GM21723 (cell line): ENCODE results near the gene POLR2I.
"Not testable (repeated sequence)": the region's sequence is repeated elsewhere in the genome, so short reads cannot be mapped to it uniquely, and the experiment has no call there.

ENCODE experiments used
- ATAC-seq: cut with Tn5 transposase; IDR thresholded peaks from one replicate; pipeline ENCODE4 v1.9.1; 2021; ENCODE audit warnings: mild to moderate bottlenecking, moderate library complexity; ENCODE audit not compliant: unreplicated experiment

The POLR2I gene

DNA sequence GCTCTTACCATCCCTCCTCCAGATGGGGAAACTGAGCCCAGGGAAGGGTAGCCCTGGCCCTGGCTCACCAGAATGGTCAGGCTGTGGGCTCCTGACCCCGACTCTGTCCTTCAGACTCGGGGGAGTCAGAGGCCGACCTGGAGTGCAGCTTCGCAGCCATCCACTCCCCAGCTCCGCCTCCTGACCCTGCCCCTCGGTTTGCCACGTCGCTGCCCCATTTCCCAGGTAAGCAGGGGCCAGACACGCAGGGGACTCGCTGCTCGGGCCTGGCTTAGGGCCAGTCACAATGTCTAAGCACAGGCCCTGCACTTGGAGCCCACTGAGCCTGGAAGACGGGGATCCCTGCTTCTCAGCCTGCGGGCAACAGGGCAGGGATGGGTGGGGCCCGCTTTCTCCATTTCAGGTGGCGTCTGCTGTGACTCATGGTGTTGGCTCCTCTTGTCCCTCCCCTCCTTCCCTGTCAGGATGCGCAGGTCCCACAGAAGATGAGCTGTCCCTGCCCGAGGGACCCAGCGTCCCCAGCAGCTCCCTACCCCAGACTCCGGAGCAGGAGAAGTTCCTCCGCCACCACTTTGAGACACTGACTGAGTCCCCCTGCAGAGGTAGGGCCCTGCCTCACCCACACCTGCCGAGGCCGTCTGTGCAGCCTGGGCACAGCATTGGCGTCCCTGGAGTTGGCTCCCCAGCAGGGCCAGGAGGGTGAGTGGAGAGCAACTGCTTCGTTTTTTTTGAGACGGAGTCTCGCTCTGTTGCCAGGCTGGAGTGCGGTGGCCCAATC, 12.9 kb downstream of the POLR2I start:
- no peak for ATAC-seq

DNA sequence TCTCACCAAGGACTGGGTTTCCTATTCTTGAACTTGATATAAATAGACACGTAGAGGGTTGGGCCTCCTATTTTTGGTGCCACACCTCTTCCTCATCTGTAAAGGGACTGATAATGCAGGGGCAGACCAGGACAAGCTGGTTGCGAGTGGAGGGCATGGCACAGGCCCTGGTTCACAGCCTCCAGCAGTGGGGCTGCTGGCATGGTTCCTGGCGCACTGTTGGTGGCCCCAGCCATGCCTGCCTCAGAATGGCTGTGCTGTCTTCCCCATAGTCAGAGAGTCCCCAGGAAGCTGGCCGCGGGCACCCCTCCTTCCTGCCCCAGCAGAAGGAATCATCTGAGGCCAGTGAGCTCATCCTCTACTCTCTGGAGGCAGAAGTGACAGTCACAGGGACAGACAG, 14.2 kb downstream of the POLR2I start:
- no peak for ATAC-seq

DNA sequence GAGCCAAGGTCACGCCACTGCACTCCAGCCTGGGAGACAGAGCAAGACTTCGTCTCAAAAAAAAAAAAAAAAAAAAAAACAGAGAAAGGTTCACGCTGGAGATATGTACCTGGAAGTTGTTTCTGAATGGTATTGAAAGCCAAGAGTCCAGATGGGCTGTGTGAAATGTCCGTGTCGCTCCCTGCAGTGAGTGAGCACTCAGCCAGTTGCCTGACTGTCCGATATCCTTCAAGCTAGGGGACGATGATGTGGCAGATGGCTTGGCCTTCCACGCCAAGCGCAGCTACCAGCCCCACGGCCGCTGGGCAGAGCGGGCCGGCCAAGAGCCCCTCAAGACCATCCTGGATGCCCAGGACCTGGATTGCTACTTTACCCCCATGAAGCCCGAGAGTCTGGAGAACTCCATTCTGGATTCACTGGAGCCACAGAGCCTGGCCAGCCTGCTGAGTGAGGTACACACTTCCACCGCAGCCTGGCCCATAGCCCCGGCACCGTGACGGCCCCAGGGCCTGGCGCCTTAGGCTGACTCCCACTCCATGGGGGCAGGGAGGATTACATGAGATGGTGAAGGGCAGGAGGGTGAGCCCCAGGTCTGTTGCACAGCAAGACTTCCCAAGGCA, 15.4 kb downstream of the POLR2I start:
- no peak for ATAC-seq

DNA sequence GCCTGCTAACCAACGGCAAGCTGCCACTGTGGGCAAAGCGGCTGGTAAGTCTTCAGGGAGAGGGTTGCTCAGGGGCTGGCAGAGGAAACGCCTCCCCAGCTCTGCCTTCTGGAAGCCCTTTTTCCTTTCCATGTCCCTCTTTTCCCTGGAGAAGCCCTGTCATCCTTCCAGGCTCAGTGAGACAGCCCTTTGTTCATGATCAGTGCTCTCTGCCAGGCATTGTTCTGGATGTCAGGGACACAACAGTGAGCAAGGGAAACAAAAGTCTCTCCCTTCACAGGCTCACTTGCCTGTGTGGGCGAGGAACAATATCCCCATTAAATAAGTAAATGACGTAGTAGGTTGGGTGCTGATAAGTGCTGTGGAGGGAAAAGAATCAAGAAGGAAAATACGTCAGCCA, 17.6 kb downstream of the POLR2I start:
- ATAC-seq: no peak

DNA sequence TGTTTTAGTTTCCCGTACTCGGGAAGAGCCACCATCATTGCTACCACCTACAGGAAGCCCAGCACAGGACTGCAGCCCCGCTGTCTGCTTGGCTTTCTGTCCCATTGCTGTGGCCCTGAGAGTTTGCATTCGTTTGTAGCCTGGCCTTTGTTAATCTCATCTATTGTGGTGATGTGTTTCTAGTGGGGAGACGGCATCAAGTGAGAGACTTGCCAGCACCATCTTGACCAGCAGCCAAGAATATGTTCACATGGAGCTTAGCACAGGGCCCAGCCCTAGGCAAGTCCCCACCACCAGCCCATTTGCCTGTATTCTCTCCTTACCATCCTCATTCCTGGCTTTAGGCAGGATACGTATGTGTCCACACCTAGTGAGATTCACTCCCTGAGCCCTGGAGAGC, 21.0 kb downstream of the POLR2I start:
- ATAC-seq: no peak

DNA sequence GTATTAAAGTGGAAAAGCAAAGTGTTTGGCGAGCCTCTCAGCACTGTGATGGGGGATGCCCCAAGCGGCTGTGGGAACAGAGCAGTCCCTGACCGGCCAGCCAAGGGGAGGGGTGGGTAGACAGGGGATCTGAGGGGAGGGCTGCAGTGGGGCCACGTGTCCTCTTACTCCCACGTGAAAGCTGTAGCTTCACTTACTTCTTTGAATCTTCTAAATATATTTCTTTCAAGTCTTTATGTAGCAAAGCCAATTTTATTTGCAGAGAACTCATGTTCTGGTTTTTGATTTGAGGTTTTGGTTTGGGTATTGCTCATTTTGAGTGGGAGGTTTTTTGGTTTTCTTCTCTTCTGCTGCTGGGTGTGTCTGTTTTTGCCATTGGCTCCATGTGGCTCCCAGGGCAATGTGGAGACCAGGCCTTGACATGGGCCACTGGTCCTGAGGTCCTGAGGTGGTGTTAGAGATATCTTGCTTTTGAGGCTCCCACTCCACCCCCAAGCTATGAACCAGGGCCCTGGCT, 21.5 kb downstream of the POLR2I start:
- no peak for ATAC-seq

DNA sequence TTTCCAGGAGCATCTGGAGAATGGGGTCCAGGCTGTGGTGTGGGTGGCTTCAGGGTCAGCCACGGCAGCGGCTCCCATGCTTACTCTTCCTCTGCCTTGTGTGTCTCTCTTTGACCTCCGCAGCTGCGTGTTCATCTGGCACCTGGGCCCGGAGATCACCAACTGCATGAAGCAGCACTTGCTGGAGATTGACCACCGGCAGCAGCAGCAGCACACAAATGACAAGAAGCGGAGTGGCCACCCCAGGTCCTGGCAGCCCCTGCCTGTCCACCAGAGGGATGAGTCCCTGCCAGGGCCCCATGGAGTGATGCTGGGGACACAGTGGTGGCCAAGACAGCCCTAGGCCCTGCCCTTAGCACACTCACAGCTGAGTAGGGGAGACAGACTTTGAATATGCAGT, 22.1 kb downstream of the POLR2I start:
- ATAC-seq: no peak

DNA sequence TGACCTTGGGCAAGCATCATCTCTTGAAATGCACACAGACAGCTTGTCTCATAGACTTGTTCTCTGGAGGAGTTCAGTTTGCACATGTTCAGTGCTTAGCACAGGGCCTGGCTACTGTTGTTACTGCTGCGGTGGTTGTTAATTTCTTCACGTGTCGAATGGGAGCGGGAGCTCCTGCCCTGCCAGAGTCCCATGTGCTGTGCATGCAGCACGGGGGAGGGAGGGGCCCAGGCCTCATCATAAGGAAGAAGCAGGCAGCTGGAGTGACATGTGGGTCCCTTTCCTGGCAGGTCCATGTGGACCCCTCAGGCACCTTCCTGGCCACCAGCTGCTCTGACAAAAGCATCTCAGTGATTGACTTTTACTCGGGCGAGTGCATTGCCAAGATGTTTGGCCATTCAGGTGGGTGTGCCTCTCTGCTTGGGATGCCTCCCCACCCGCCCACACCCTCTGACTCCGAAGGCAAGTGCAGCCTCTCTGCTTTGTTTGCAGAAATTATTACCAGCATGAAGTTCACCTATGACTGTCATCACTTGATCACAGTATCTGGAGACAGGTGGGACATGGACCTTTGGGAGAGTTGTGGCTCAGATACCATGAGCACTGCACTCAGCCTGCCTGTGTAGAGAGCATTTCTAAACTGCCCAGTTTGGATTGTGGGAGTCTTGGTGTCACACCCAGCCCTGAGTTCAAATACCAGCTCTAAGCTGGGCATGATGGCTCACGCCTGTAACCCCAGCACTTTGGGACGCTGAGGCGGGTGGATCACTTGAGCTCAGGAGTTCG, 23.6 kb downstream of the POLR2I start:
- no peak for ATAC-seq

DNA sequence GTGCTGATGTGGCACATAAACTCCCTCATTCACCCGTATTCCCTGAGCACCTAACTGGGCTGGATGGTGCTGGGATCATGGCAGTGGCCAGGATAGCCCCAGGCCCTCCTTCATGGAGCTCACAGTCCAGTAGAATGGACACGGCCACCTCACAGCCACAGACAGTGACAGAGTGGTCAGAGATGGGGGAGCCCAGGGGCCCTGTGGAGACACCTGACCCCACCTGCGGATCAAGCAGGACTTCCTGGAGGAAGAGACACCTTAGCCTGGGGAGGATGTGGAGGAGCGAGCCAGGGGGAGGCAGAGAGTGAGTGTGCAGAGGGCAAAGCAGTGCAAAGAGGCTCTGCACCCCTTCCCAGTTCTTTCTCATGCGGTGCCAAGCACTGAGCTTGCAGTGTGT, 24.8 kb downstream of the POLR2I start:
- no peak for ATAC-seq

DNA sequence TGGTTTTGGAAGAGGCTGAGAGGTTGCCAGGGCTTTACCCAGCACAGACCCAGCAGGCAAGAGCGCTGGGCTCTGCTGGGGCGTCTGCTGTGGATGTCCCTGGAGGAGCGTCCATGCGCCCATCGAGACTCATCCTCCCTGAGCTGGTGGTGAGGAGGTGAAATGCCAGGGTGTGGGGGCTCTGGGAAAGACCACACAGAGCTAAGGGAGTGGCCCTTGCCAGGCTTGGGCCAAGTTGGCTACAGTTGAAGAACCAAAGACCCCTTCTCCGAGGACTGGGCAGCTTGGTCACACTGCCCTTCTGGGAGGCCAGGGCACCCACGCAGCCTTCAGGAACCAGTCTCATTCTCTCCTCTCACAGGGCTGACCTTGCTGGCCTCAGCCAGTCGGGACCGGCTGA, 28.3 kb downstream of the POLR2I start:
- ATAC-seq: no peak

DNA sequence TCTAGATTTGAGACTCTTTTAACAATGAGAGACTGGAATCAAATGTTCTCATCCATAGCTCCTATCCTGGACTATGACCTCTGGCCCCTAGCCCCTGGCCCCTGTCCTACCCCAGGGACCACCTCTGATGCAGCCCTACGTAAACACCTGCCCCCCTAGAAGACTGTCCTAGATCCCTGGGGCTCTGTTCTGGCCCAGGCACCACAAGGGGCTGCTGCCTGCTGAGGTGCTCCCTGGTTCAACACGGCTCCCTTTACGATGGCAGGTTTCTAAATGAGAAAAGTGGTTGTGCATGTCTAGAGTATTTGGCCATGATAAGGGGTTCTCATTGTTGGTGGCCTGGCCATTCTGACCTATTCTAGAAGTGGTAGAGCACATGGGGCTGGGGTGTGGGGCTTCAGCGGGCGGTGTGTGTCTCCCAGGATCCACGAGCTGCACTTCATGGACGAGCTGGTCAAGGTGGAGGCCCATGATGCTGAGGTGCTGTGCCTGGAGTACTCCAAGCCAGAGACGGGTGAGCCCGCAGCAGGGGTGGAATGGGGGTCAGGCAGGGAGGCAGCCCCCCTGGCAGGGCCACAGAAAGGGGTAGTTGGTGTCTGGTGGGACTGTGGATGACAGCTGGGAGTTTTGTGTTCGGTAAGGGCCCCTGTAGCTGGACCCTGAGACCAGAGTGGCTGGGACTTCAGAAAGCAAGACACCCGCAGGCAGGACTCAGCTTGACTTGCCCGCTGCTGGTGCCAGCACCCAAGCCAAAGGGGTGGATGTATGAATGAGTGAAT, 30.3 kb downstream of the POLR2I start:
- no peak for ATAC-seq

DNA sequence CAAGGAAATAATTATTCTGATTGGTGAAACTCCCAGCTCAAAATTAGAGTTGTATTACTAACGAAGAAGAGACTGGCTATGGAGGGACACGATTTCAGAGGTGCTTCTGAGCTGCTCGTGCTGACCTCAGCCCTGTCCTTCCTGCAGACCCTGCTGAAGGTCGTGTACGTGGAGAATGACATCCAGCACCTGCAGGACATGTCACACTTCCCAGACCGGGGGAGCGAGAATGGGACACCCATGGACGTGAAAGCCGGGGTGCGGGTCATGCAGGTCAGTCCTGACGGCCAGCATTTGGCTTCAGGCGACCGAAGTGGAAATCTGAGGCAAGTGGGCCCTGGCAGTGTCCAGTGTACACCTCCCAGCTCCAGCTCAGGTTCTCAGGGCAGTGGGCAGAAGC, 31.8 kb downstream of the POLR2I start:
- no peak for ATAC-seq

DNA sequence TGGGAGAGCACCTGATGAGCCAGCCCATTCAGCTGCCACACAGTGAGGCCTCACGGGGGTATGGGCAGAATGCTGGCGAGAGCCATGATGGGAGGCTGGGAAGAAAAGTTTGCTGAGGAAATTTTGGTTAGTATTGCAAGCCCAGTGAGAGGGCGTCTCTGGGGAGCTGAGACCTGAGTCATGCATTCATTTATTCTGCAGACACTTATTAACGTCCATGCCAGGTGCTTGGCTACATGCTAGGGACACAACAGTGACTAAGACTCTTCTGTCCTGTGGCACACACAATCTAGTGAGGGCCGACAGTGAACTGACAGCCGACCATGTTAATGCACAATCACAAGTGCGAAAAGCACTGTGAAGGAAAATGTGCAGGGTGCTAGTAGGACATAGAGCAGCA, 32.8 kb downstream of the POLR2I start:
- no peak for ATAC-seq

DNA sequence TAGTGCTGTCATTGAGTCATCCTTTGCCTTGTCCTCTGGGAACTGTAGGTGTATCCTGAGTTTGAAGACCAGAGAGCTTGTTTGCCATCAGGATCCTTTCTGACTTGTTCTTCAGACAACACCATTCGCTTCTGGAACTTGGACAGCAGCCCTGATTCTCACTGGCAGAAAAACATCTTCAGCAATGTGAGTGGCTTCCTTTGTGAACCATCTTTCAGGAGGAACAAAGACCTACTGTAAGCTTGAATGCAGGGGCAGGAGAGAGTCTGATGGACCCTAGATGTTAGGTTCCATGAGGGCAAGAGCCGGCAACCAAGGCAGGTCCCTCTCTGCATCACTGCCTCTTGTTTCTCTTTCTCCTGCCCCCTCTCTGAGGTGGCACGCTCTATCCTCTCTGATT, 33.3 kb downstream of the POLR2I start:
- no peak for ATAC-seq

DNA sequence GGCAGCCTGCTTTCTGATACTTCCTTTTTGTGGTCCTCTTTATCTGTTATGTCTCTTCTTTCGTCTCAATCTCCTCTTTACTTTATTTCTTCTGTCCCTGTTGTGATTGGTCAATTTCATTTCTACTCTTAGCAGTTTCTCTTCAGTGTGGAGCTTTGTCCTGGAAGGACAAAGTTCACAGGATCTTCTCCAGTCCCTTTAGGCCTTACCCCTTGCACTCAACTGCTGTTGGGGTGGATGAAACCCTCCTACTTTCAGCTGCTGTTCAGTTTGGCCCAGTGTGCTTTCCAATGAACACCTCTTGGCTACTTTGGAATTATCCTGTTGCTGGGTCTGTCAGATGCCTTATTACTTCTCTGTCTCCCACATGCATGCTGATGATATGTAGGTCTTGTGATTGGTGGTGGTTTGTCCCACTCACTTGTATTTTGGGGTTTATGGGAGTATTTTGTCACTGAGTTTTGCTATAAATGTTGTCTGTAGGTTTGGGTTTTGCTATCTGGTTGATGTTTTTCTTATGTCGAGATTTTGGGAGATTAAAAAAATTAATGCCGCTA, 35.2 kb downstream of the POLR2I start:
- no peak for ATAC-seq

DNA sequence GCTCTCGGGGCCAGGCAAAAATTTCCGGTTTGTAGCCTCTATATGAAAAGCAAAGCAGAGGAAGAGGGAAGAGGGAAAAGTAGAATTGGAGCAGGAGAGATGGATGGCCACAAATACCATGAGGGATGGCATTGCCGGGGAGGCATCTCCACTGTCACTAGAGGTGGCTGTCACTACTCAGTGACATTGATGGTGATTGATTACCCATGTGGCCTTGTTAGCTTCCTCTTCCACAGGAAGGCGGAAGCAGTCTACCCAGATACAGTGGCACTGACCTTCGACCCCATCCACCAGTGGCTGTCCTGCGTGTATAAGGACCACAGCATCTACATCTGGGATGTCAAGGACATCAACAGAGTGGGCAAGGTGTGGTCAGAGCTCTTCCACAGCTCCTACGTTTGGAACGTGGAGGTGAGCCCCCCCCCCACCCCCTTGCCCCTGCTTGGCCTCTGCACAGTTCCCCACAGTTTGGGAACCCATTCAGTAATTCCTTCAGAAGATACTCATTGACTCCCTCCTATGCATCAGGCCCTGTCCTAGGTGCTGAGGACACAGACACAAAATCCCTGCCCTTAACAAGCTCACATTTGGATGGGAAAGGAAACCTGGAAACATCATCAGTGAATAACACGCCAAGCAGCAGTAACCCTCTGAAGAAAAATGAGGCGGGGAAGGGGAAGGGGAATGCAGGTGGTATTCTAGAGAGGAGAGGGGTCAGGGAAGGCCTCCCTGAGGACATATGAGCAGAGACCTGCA, 41.4 kb downstream of the POLR2I start:
- no peak for ATAC-seq

DNA sequence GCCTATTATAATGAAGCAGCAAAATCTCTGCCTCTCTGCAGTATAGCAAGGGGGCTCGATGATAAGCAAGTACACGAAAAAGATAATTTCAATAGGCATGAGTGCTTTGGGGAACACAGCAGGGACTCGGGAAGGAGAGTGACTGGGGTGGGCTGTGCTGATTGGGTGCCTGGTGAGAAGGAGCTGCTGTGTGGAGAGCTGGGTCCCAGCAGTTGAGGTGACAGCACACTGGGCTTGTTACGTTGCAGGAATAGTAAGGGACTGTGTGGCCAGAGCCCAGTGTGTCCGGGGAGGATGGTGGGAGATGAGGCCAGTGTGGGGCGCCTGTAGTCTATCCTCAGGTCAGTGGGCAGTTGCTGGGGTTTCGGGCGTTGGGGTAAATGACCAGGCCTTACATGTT, 42.6 kb downstream of the POLR2I start:
- no peak for ATAC-seq

DNA sequence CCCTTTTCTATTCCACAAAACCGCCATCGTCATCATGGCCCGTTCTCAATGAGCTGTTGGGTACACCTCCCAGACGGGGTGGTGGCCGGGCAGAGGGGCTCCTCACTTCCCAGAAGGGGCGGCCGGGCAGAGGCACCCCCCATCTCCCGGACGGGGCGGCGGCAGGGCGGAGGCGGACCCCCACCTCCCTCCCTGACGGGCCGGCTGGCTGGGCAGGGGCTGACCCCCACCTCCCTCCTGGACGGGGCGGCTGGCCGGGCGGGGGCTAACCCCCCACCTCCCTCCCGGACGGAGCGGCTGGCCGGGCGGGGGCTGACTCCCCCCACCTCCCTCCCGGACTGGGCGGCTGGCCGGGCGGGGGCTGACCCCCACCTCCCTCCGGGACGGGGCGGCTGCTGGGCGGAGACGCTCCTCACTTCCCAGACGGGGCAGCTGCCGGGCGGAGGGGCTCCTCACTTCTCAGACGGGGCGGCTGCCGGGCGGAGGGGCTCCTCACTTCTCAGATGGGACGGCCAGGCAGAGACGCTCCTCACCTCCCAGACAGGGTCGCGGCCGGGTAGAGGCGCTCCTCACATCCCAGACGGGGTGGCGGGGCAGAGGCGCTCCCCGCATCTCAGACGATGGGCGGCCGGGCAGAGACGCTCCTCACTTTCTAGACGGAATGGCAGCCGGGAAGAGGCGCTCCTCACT, 45.7 kb downstream of the POLR2I start:
- ATAC-seq: not testable (repeated sequence)

DNA sequence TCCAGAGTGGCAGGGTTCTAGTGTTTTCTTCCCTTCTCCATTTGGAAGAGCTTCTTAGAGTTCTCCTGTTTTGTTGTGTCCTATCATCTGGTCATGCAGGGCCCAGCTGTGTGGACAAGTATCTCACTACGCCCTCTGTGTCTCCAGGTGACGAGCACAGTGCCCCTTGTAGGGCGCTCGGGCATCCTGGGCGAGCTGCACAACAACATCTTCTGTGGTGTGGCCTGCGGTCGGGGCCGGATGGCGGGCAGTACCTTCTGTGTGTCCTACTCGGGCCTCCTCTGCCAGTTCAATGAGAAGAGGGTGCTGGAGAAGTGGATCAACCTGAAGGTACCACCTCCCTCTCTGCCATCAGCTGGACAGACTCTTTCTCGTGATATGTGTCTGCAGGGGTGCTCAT, 47.0 kb downstream of the POLR2I start:
- ATAC-seq: no peak
